ENCODE measurements around the gene NSMF.

GRCh38 chr9:137498720-137499150, 39.6 kb upstream of the NSMF start:
- TF ChIP-seq CTCF (conservative IDR thresholded peaks at IDR 0.05; ENCODE audit: low read depth in 2 of 2): no peak
- TF ChIP-seq EZH2 (IDR thresholded peaks at IDR 0.05; ENCODE audit: low read depth, unreplicated experiment): no peak
- TF ChIP-seq ETS1 (IDR thresholded peaks at IDR 0.05): no peak
- TF ChIP-seq POLR2AphosphoS5 (IDR thresholded peaks at IDR 0.05; ENCODE audit: low read depth): no peak
- TF ChIP-seq REST (IDR thresholded peaks at IDR 0.05; ENCODE audit: unreplicated experiment): no peak
- TF ChIP-seq EZH2phosphoT487 (IDR thresholded peaks at IDR 0.05; ENCODE audit: unreplicated experiment): no peak
- no peak for TF ChIP-seq CREB1 (CRISPR knock-in tag; IDR thresholded peaks at IDR 0.05; ENCODE audit: low read depth)
- TF ChIP-seq JUNB (IDR thresholded peaks at IDR 0.05; ENCODE audit: unreplicated experiment): no peak
